GM21526 (cell line): Measurements from ENCODE around the gene IL15RA.
A peak's percentile ranks its signal among the peaks of the same experiment; 100 is the strongest.
"Not testable (repeated sequence)": the region's sequence is repeated elsewhere in the genome, so short reads cannot be mapped to it uniquely, and the experiment has no call there.

Experiments
- ATAC-seq: cut with Tn5 transposase; IDR thresholded peaks from one replicate; pipeline ENCODE4 v1.9.1; 2021; ENCODE audit warnings: moderate library complexity; ENCODE audit not compliant: unreplicated experiment, low FRiP score

IL15RA gene

GRCh38 chr10:5971315-5971832 is 6.0 kb downstream of the IL15RA start:
- peak; percentile 42 for ATAC-seq

GRCh38 chr10:5970527-5970926 is 6.8 kb downstream of the IL15RA start:
- no peak for ATAC-seq

- no peak for ATAC-seq
Observed at GRCh38 chr10:5970066-5970465, 7.3 kb downstream of the IL15RA start.

- no peak for ATAC-seq
Observed at GRCh38 chr10:5968681-5969453, 8.5 kb downstream of the IL15RA start.

- ATAC-seq = no peak
Observed at GRCh38 chr10:5968037-5968680, 9.2 kb downstream of the IL15RA start.

GRCh38 chr10:5965266-5965665 is 12.1 kb downstream of the IL15RA start:
- ATAC-seq = no peak

GRCh38 chr10:5964736-5965135 is 12.6 kb downstream of the IL15RA start:
- no peak for ATAC-seq

- no peak for ATAC-seq
Observed at GRCh38 chr10:5963591-5963990, 13.8 kb downstream of the IL15RA start.

GRCh38 chr10:5963071-5963470 is 14.3 kb downstream of the IL15RA start:
- ATAC-seq = no peak

- ATAC-seq = not testable (repeated sequence)
Observed at GRCh38 chr10:5962358-5962940, 14.9 kb downstream of the IL15RA start.

- ATAC-seq = no peak
Observed at GRCh38 chr10:5961405-5962100, 15.8 kb downstream of the IL15RA start.

GRCh38 chr10:5960973-5961275 is 16.4 kb downstream of the IL15RA start:
- ATAC-seq = not testable (repeated sequence)

- no peak for ATAC-seq
Observed at GRCh38 chr10:5960070-5960972, 17.0 kb downstream of the IL15RA start.

- ATAC-seq = no peak
Observed at GRCh38 chr10:5959581-5960069, 17.7 kb downstream of the IL15RA start.

- no peak for ATAC-seq
Observed at GRCh38 chr10:5959142-5959541, 18.2 kb downstream of the IL15RA start.

GRCh38 chr10:5958675-5959074 is 18.7 kb downstream of the IL15RA start:
- no peak for ATAC-seq

- ATAC-seq = no peak
Observed at GRCh38 chr10:5958077-5958476, 19.3 kb downstream of the IL15RA start.

GRCh38 chr10:5956146-5956936 is 21.0 kb downstream of the IL15RA start:
- no peak for ATAC-seq

- no peak for ATAC-seq
Observed at GRCh38 chr10:5953676-5954075, 23.7 kb downstream of the IL15RA start.
